ENCODE data around the gene MAPK12.

DNA sequence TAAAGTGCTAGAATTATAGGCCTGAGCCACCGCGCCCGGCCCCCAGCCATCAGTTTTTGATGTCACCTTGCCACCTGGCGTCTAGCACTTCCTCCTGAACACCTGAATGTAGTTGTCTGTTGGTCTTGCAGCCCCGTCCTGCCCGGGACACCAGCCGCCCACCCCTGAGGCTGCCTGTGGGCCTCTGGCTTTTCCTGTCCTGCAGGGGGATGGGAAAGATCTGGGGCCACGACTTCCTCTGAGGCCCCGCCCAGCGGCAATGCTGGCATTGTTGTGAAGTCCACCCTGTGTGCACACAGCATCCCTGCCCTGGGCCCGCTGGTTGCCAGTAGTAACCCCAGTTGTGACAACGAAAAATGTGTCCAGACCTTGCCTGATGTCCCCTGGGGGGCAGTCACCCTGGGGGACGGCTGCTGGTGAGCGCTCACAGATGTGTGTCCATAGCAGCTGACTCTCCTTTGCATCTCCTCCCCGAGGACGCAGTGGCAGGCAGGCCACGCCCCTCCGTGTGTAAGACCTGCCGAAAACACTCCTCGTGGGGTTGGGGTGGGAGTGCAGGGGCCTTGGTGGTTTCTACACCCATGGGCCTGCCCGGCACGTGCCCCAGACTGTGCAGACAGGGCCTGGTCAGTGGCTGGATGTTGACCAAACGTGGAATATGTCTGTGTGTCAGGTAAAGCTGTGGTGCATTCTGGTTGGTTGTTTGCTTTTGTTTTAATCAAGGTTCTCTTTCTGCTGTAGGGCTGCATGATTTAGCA, 53.9 kb downstream of the MAPK12 start:
- no peak for TF ChIP-seq JUND (IDR thresholded peaks at IDR 0.05)
- no peak for TF ChIP-seq POLR2A (IDR thresholded peaks at IDR 0.05; ENCODE audit: borderline replicate concordance, extremely low read depth, insufficient read depth, insufficient read length)
- TF ChIP-seq, protein P1, sequence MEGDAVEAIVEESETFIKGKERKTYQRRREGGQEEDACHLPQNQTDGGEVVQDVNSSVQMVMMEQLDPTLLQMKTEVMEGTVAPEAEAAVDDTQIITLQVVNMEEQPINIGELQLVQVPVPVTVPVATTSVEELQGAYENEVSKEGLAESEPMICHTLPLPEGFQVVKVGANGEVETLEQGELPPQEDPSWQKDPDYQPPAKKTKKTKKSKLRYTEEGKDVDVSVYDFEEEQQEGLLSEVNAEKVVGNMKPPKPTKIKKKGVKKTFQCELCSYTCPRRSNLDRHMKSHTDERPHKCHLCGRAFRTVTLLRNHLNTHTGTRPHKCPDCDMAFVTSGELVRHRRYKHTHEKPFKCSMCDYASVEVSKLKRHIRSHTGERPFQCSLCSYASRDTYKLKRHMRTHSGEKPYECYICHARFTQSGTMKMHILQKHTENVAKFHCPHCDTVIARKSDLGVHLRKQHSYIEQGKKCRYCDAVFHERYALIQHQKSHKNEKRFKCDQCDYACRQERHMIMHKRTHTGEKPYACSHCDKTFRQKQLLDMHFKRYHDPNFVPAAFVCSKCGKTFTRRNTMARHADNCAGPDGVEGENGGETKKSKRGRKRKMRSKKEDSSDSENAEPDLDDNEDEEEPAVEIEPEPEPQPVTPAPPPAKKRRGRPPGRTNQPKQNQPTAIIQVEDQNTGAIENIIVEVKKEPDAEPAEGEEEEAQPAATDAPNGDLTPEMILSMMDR (IDR thresholded peaks at IDR 0.05 in 2 of 3, conservative IDR thresholded peaks at IDR 0.05 in 1 of 3; ENCODE audit: borderline replicate concordance in 1 of 3, insufficient read depth in 1 of 3, low read depth in 2 of 3, low read length in 2 of 3), result no peak
- TF ChIP-seq POLR2AphosphoS5 (IDR thresholded peaks at IDR 0.05; ENCODE audit: low read depth, low read length), result no peak
- TF ChIP-seq, protein P2, sequence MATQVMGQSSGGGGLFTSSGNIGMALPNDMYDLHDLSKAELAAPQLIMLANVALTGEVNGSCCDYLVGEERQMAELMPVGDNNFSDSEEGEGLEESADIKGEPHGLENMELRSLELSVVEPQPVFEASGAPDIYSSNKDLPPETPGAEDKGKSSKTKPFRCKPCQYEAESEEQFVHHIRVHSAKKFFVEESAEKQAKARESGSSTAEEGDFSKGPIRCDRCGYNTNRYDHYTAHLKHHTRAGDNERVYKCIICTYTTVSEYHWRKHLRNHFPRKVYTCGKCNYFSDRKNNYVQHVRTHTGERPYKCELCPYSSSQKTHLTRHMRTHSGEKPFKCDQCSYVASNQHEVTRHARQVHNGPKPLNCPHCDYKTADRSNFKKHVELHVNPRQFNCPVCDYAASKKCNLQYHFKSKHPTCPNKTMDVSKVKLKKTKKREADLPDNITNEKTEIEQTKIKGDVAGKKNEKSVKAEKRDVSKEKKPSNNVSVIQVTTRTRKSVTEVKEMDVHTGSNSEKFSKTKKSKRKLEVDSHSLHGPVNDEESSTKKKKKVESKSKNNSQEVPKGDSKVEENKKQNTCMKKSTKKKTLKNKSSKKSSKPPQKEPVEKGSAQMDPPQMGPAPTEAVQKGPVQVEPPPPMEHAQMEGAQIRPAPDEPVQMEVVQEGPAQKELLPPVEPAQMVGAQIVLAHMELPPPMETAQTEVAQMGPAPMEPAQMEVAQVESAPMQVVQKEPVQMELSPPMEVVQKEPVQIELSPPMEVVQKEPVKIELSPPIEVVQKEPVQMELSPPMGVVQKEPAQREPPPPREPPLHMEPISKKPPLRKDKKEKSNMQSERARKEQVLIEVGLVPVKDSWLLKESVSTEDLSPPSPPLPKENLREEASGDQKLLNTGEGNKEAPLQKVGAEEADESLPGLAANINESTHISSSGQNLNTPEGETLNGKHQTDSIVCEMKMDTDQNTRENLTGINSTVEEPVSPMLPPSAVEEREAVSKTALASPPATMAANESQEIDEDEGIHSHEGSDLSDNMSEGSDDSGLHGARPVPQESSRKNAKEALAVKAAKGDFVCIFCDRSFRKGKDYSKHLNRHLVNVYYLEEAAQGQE (IDR thresholded peaks at IDR 0.05; ENCODE audit: low read depth), result no peak
- TF ChIP-seq, protein P3, sequence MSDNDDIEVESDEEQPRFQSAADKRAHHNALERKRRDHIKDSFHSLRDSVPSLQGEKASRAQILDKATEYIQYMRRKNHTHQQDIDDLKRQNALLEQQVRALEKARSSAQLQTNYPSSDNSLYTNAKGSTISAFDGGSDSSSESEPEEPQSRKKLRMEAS (IDR thresholded peaks at IDR 0.05), result no peak
- no peak for TF ChIP-seq ZNF274 (IDR thresholded peaks at IDR 0.05; ENCODE audit: low read depth, low read length)
- TF ChIP-seq, protein P4, sequence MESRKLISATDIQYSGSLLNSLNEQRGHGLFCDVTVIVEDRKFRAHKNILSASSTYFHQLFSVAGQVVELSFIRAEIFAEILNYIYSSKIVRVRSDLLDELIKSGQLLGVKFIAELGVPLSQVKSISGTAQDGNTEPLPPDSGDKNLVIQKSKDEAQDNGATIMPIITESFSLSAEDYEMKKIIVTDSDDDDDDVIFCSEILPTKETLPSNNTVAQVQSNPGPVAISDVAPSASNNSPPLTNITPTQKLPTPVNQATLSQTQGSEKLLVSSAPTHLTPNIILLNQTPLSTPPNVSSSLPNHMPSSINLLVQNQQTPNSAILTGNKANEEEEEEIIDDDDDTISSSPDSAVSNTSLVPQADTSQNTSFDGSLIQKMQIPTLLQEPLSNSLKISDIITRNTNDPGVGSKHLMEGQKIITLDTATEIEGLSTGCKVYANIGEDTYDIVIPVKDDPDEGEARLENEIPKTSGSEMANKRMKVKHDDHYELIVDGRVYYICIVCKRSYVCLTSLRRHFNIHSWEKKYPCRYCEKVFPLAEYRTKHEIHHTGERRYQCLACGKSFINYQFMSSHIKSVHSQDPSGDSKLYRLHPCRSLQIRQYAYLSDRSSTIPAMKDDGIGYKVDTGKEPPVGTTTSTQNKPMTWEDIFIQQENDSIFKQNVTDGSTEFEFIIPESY (IDR thresholded peaks at IDR 0.05; ENCODE audit: extremely low read depth, insufficient replicate concordance, low read length), result no peak
